Liver (tissue), 3 donors: Measurements from ENCODE around the gene NNMT.

ENCODE experiments used
- CTCF ChIP-seq: fragments of 150-350 bp; IDR thresholded peaks from 2 replicates; pipeline ENCODE4 v1.5.1; 2017; ENCODE audit warnings: improper control_type of control experiment, low read depth, low read length; ENCODE audit not compliant: missing input control
- MAX ChIP-seq: IDR thresholded peaks from 2 replicates; pipeline ENCODE4 v1.6.1; 2016; ENCODE audit warnings: antibody characterized with exemption
- RAD21 ChIP-seq, 2 donors: IDR thresholded peaks; 2 replicates each; pipeline ENCODE4 v1.6.1; 2016; ENCODE audit warnings: antibody characterized with exemption in 2 of 2, mild to moderate bottlenecking in 2 of 2
- RXRA ChIP-seq, 2 donors: IDR thresholded peaks; 2 replicates each; pipeline ENCODE4 v1.6.1; 2017 to 2018; ENCODE audit warnings: antibody characterized with exemption in 2 of 2, mild to moderate bottlenecking in 1 of 2
- ZBTB33 ChIP-seq: IDR thresholded peaks from 2 replicates; pipeline ENCODE4 v1.6.1; 2016; ENCODE audit warnings: antibody characterized with exemption
- TF ChIP-seq, protein P1 (sequence below): IDR thresholded peaks from 2 replicates; pipeline ENCODE4 v1.6.1; 2016; ENCODE audit warnings: antibody characterized with exemption
- TF ChIP-seq, protein P2 (sequence below): IDR thresholded peaks from 2 replicates; pipeline ENCODE4 v1.6.1; 2016; ENCODE audit warnings: antibody characterized with exemption, mild to moderate bottlenecking
- donor health status: healthy.
- donor health status: healthy.

GRCh38 chr11:114311946-114312345, 15.7 kb downstream of the NNMT start:
- TF ChIP-seq CTCF (no peak), MAX (no peak), ZBTB33 (no peak), RXRA (IDR thresholded peaks at IDR 0.05) (no peak), RAD21 (IDR thresholded peaks at IDR 0.05) (no peak)
- TF ChIP-seq, protein P1, sequence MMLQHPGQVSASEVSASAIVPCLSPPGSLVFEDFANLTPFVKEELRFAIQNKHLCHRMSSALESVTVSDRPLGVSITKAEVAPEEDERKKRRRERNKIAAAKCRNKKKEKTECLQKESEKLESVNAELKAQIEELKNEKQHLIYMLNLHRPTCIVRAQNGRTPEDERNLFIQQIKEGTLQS: no peak
- TF ChIP-seq, protein P2, sequence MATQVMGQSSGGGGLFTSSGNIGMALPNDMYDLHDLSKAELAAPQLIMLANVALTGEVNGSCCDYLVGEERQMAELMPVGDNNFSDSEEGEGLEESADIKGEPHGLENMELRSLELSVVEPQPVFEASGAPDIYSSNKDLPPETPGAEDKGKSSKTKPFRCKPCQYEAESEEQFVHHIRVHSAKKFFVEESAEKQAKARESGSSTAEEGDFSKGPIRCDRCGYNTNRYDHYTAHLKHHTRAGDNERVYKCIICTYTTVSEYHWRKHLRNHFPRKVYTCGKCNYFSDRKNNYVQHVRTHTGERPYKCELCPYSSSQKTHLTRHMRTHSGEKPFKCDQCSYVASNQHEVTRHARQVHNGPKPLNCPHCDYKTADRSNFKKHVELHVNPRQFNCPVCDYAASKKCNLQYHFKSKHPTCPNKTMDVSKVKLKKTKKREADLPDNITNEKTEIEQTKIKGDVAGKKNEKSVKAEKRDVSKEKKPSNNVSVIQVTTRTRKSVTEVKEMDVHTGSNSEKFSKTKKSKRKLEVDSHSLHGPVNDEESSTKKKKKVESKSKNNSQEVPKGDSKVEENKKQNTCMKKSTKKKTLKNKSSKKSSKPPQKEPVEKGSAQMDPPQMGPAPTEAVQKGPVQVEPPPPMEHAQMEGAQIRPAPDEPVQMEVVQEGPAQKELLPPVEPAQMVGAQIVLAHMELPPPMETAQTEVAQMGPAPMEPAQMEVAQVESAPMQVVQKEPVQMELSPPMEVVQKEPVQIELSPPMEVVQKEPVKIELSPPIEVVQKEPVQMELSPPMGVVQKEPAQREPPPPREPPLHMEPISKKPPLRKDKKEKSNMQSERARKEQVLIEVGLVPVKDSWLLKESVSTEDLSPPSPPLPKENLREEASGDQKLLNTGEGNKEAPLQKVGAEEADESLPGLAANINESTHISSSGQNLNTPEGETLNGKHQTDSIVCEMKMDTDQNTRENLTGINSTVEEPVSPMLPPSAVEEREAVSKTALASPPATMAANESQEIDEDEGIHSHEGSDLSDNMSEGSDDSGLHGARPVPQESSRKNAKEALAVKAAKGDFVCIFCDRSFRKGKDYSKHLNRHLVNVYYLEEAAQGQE: no peak
